HG02623 (cell line): Measurements from ENCODE around the gene KIAA0513.

Experiments used
- ATAC-seq: cut with Tn5 transposase; IDR thresholded peaks from one replicate; pipeline ENCODE4 v1.9.1; 2021; ENCODE audit warnings: moderate library complexity; ENCODE audit not compliant: unreplicated experiment

The KIAA0513 gene

DNA sequence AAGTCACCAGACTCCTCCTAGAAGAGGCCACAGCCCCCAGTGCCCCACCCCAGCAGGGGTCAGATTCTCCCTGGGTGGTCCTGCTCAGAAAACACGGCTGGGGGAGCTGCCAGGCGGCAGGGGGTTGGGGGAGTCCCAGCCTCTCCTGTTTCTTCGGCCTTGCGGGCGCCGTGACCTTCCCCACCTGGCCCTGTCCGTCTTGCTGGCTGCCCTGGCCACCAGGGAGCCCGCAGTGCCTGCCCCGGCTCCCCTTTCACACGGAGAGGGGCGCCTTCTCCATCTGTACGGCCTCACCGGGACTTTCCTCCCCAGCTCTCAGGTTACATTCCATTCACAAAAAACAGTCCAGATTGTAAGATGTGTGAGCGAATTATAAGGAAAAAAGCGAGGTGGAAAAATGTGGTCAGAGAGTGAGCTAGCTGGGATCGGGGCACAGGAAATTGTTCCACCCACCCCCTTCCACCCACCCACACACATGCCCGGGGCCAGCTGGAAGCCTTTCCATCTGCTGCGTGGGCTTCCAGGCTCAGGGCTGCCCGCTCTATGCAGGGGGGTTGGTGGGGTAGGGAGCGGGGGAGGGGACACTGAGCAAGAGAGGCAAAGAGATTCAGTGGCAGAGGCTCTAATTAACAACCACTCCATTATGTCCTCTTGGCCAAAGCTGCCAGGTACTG lies 99.2 kb downstream of the KIAA0513 start:
- no peak for ATAC-seq

DNA sequence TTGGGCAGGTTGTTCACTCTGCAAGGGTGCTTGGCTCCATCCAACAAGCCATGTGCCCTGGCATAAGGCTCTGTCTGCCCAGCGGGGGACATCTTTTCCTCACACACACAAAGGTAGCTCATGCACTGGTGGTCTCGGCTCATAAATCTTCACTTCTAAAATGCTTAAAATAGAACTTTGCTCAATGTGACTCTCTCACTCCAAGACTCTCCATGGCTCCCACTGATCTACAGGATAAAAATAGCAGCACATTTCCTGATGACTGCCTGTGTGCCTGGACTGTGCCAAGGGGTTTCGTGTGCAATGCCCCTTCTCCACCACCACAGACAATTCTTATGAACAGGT lies 99.8 kb downstream of the KIAA0513 start:
- ATAC-seq = no peak

DNA sequence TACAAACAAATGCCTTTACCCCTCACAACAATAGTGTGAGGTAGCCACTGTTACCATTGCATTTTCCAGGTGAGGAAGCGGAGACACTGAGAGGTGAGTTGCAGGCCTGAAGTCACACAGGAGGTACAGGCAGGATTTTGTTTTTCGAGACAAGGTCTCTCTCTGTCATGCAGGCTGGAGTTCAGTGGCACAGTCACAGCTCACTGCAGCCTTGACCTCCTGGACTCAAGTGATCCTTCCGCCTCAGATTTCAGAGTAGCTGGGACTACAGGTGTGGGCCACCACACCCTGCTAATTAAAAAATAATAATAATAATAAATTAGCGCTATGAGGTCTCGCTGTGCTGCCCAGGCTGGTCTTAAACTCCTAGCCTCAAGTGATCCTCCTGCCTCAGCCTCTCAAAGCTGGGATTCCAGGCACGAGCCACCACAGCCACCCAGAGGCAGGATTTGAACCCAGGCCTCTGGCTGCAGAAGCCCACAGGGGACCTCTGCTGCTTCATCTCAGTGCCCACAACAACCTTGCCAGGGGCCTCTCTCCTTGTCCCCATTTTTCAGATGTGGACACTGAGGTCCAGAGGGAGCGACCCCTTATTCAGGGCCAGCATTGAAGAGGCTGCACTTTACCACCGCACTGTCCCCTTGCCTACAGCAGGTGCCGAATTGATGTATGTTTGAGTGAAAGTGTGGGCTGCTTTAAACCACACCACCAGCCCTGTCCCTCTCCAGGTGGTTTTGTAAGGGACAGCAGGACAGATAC lies 100.7 kb downstream of the KIAA0513 start:
- ATAC-seq = no peak

DNA sequence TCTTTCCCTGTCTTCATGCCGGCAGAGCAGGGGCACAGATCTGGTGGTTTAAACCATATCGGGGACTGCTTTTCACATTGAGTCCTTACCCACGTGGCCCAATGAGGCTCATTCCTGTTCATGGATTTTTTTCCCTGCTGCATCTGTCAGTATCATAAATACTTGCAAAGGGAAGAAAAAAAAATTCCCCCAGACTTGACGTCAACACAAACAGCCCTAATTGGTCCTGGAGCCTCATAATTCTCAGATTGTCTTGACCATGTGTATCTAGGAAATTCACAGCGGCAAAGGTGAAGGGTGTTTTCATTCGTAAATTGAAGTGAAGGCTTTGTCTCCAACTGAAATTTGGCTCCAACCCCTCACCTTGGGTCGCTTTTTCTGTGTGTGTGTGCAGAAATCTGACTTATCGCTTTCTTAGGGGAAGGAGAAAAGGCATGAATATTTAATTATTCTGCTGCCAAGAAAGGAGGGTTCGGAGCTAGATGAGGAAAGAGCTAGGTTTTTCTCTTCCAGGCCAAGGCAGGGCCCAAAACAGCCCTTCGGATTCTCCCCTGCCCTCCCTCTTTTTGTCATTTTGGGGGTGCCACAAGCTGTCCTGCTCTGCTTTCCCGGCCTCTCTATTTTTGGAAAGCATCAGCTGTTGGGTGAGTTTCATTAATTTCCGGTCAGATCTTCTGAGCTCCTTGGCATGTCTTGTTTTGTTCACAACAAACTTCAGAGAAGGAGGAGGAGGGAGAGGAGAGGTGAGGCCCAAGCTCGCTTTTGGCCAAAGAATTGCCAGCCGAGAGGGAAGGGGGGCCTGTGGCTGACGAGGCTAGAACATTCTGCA lies 102.5 kb downstream of the KIAA0513 start:
- ATAC-seq = no peak

DNA sequence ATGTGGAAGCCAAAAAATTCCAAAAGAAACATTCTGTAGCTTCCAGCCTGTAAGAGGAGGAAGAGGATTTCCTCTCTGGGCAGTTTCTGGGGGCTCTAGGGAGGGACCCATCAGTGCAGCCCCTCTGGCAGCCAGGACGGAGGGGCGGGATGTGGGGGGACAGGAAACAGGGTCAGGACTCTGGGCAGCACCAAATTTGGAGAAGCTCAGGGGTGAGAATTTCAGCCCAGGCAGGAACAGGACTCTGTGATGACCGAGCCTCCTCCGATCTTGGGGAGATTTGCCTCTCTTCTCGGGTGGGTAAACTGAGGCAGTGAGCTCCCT lies 103.1 kb downstream of the KIAA0513 start:
- no peak for ATAC-seq

DNA sequence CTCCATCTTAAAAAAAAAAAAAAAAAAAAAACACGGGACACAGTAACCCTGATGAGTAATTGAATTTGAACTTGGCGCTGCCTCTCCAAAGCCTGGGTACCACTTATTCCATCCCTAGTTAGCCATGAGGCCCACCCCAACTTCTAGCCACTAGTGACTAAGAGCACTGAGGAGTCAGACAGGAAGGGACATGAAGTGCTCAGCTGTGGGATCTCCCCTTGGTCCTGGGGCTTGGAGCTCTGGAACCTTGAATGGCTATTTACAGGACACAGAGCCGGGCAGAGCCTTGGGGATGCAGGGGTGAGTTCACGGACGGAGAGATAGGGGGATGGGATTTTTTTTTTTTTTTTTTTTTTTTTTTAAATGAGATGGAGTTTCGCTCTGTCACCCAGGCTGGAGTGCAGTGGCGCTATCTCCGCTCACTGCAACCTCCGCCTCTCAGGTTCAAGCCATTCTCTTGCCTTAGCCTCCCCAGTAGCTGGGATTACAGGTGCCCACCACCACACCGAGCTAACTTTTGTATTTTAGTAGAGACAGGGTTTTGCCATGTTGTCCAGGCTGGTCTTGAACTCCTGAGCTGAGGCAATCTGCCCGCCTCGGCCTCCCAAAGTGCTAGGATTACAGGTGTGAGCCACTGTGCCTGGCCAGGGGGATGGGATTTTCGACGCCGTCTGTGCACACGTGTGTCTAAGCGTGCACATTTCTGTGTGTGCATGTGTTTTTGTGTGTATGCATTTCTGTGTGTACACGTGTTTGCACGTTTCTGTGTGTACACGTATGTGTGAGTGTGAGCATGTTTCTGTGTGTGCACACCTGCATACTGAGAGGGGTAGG lies 105.1 kb downstream of the KIAA0513 start:
- ATAC-seq = no peak

DNA sequence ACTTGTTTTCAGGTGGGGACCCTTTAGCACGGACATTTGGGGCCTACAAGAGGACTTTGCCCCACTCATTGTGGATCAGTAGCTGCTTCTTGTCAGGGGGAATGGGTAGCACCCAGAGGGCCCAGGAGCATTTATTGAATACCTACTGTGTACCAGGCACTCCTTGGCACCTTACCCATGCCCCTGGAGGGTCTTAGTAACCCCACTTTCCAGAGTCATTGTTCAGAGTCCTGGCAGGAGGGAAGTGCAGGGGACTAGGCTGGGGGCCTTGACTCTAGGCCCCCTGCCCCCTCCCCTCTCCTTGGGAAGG lies 105.7 kb downstream of the KIAA0513 start:
- ATAC-seq = no peak

DNA sequence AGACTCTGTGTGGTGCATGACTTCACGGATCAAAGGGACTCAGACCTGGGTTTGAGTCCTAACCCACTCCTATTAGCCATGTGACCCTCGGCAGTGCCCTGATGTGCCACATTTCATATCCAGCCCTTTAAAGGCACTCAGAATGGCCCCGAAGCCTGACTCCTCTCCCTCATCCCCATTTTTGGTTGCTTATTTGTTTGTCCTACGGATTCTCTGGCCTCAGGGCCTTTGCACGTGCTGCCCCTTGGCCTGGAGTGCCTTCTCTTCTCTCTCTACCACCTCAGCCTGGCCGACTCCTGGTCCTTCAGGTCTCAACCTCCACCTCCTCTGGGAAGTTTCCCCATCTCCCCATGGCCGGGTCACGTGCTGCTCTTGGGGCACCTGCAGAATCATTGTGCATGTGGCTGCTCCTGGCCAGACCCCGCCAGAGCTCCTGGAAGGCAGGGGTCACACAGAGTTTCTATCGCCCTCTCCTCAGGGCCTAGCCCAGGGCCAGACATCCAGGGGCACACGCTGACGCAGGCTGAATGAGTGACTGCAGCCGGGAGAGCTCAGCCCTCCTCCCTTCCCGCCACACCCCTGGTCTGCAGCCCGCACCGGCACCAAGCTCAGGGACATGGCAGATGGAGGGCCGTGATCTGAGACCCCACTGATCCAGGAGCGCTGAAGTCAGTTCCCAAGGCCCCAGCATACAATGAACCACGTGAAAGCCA lies 106.6 kb downstream of the KIAA0513 start:
- no peak for ATAC-seq

DNA sequence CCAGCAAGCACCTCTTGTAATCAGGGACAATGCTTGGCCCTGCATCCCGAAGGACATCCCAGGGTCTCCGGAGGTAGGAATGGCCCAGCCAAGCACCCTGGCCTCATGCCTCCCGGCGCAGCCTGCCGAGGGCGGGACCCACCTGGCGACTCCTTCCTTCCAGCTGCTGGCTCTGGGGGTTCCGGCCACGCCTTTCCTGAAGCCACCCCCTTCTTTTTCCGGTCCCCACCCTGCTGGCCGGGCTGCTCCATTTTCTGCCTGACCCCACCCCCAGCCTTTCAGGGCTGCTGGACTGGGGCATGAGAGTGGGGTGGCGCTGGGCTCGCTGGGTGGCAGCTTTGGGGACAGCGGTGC lies 107.2 kb downstream of the KIAA0513 start:
- ATAC-seq = no peak

DNA sequence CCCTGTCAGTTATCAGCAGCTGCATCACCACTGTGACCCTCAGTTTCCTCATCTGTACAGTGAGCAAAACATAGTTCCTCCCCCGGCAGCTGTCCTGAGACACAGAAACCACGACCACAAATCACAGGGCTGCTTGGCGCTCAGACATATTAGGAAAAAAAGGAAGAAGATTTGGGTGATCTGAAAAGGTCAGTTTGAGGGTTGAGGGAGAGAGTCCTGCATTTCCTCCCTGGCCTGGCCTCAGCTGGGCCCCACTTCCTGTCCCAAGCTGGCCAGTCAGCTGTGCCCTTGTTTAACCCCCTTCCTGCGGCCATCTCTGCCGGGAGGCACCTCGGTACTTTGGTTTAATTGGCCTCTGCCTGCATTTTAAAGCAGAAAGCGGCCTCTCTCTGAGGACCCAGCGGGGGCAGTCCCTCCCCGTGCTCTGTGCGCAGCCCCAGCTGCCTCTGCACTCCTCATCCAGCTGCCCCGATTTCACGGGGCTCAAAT lies 108.7 kb downstream of the KIAA0513 start:
- ATAC-seq = no peak

DNA sequence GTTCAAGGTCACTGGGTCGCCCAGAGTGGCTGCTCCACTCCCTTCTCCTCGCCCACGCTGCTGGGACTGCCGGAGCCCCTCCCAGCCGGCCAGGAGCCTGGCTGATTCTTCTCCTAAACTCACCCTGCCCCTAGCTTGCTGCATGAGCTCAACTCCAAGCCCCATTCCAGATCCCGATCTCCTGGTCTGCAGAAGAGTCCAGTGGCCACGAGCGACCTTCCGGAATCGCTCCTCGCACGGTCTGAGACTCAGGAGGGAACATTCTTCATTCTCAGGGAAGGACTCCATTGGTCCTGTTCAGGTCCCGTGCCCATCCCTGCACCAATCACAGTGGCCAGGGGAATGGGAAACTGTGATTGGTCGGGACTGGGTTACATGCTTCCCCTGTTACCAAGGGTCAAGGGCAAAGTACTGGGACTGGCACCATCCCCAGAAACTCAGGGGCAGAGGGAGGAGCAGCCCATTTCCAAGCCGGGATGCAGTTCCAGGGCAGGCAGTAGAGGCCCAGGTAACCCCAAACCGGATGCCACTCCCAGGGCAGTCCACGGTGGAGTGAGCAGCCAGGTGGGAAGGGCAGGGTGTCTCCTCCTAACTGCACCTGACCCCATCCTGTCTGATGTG lies 109.2 kb downstream of the KIAA0513 start:
- no peak for ATAC-seq

DNA sequence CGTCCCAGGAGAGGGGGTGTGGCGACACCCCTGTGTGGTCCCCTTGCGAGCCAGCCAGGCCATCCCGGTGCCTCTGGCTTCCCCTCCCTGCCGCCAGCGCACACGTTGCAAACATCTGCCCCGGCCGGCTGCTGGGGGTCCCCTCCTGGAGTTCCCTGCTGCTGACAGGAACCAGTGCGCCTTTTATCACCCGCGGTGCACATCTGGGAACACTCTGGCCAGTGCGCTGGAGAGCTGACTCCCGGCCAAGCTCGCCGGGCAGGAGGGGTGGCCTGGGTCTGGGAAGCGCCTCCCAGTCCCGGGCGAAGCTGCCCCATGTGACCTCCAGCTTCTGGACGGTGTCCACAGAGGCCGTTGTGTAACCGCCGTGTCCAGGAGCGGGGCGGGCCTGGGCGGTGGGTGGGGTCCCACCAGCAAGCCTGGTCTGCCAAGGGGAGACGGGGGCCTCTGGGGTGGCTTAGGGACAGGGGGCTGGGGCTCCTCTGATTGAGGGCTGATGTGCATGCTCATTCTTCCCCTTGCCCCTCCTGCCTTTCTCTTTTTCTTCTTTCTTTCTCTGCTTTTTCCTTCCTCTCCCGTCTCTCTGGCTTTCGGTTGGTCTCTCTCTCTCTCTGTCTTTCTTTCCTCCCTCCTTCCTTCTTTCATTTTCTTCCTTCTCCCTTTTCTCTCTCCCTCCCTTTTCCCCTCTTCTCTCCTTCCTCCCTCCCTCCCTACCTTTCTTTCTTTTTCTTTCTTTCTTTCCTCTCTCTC lies 109.9 kb downstream of the KIAA0513 start:
- no peak for ATAC-seq

DNA sequence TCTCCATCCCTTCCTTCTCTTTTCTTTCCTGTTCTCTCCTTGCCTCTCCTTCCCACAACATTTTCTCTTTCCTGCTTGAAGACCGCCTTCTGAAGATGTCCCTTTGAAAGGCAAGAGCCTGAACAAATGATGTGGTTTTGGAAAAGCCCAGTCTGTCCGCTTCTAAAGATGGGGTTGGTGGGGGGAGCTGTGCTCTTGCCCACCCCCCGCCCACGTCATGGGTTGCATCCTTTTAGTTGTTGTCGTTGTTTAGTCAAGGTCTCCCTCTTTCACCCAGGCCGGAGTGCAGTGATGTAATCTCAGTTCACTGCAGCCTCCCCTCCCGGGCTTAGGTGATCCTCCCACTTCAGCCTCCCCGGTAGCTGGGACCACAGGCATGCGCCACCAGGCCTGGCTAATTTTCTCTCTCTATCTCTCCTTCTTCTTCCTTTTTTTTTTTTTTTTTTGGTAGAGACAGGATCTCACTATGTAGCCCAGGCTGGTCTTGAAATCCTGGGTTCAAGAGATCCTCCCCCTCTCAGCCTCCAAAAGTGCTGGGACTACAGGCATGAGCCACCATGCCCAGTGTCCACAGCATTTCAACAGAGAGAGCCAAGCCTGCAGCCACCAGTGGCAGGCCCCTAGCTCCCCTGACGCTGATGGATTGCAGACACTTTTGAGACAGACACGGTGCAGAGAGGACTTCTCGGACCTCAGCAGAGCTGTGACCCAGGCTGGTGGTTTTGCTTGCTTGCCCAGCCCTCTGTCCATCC lies 110.7 kb downstream of the KIAA0513 start:
- ATAC-seq = no peak

DNA sequence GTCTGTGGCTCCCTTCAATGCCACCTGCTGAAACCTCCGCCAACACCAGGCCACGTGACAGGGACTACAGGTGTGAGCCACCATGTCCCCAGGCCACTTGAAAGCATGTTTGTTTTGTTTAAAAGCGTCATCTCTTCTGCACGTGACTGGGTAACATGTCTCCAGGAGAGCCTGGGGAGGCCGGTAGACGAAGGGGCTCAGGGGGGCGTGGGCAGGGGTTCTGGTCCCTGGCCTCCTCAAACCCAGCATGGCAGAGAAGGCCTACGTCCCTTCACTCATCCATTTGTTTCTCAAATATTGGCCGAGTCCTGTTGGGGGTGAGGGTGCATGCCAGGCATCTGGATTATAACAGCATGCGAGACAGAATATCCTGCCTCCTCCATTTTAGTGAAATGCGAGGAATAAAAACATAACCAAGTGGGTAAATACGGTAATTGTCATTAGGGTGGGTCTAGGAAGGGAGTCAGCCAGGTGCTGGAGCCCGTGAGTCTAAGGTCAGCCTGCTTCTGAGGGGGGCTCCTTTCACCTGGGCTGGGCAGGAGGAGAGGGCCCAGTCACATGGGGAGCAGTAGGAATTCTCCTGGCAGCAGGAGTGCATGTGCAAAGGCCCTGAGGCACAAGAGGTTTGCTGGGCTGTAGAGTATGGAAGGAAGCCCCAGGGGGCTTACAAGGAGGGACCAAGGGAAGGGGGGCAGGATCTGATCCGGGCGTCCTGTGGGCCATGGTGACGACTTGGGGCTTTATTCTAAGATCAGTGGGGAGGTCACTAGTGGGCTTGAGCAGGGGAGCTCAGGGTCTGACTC lies 111.4 kb downstream of the KIAA0513 start:
- ATAC-seq = no peak

DNA sequence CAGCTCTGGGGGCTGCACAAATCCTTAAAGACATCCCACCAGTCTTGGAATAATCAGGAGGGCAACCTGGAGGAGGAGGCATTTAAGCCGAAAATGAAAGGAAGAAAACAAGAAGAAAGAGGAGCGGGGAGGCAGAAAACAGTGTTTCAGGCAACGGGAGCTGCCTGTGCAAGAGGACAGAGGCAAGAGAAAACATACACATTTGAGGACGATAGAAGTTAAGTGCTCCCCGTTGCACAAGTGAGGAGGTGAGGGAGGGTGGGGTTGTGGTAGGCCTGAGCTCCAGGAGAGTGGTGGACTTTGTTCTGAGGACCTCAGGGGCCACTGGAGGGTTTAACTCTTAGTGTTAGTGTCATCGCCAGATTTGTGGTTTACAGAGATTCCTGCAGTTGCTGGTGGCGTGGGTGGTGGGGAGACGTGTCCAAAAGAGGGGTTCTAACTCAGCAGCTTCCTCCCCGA lies 112.3 kb downstream of the KIAA0513 start:
- no peak for ATAC-seq

DNA sequence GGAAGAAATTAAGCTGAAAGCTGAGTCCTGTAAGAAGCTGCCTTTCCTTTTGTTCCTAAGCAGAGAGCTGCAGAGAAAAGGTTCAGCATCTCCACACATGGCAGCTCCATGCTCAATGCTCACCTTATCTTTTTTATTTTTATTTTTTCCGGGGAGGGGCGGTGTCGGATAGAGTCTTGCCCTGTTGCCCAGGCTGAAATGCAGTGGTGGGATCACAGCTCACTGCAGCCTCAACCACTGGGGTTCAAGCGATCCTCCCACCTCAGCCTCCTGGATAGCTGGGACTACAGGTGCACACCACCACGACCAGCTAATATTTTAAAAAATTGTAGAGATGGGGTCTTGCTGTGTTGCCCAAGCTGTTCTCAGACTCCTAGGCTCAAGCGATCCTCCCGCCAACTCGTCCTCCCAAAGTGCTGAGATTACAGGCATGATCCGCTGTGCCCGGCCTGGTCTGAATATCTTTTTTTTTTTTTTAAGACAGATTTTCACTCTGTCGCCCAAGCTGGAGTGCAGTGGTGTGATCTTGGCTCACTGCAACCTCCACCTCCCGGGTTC lies 112.9 kb downstream of the KIAA0513 start:
- ATAC-seq = no peak

DNA sequence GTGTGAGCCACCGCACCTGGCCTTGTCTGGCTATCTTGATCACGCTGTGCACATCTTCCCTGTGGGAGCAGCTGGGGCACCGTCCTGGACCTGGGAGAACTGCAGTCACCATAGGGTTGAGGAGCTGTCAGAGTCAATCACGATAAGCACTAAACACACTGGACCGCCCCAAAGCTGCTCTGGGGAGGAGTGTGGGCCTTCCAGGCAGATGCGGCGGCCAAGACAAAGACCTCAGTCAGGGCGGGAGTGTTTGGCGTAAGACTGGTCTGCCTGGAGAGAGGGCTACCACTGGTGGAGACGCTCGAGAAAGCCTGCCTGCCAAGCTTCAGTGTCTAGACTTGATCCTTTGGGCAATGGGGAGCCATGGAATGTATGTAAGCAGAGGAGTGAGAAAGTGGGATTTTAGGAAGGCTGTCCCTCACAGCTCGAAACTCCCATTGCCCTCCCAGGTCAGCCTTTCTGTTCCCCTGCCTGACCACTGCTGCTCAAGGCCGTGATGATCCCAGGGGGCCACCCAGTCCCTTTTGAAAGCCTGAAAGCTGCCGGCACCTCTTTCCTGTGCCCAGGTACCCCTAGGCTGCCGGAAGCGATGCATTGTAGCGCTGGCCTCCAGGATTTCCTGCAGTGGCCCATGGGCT lies 114.0 kb downstream of the KIAA0513 start:
- ATAC-seq = no peak
